Fibroblast of lung (primary cell): ENCODE data around the gene EXOC3L2. TPM values are rescaled to one million over a fixed set of nuclear protein-coding genes. Genes with fewer than 3 reads are reported as not detected.

ENCODE experiments used
- DNase-seq, 2 donors: peaks; one replicate each; pipeline versions ENCODE4 v3.0.0 to v3.0.0-alpha.2; 2010; ENCODE audit warnings: low read depth in 2 of 2
- H2AFZ ChIP-seq: 2 replicates; pipeline ENCODE4 v1.5.1; 2012; ENCODE audit warnings: low read length, control low read depth, inconsistent platforms
- H3K27ac ChIP-seq: 2 replicates; pipeline ENCODE4 v1.5.1; 2011; ENCODE audit warnings: low read length, control low read depth; ENCODE audit not compliant: insufficient read depth
- H3K27me3 ChIP-seq: 2 replicates; pipeline ENCODE4 v1.5.1; 2011; ENCODE audit warnings: mild to moderate bottlenecking, low read length; ENCODE audit not compliant: control insufficient read depth, insufficient read depth
- H3K36me3 ChIP-seq: 2 replicates; pipeline ENCODE4 v1.5.1; 2011; ENCODE audit warnings: low read length; ENCODE audit not compliant: control insufficient read depth, insufficient read depth
- H3K4me1 ChIP-seq: 2 replicates; pipeline ENCODE4 v1.5.1; 2011; ENCODE audit warnings: low read length; ENCODE audit not compliant: control insufficient read depth, insufficient read depth; ENCODE audit errors: extremely low read depth
- H3K4me2 ChIP-seq: 2 replicates; pipeline ENCODE4 v1.5.1; 2011; ENCODE audit warnings: low read length, control low read depth; ENCODE audit not compliant: insufficient read depth; ENCODE audit errors: extremely low read depth
- H3K4me3 ChIP-seq, 4 experiments: fragments of 200-600 bp in 1 of 4; sonication (generic) in 1 of 4; replicated peaks in 1 of 4; 2 replicates each; pipeline ENCODE4 v1.5.1; 2011 to 2016; ENCODE audit warnings: low read length in 4 of 4, low read depth in 3 of 4, mild to moderate bottlenecking in 3 of 4, control low read depth in 2 of 4, inconsistent platforms in 1 of 4, mixed read lengths in 1 of 4; ENCODE audit not compliant: insufficient read depth in 1 of 4; ENCODE audit errors: control extremely low read depth in 1 of 4
- H3K79me2 ChIP-seq: 2 replicates; pipeline ENCODE4 v1.5.1; 2012; ENCODE audit warnings: mild to moderate bottlenecking, low read length, inconsistent platforms; ENCODE audit not compliant: control insufficient read depth, insufficient read depth
- H3K9ac ChIP-seq: 2 replicates; pipeline ENCODE4 v1.5.1; 2011; ENCODE audit warnings: mild to moderate bottlenecking, low read length, control low read depth; ENCODE audit not compliant: insufficient read depth
- H3K9me3 ChIP-seq: 2 replicates; pipeline ENCODE4 v1.5.1; 2012; ENCODE audit warnings: low read depth, low read length; ENCODE audit not compliant: control insufficient read depth, insufficient read depth
- H4K20me1 ChIP-seq: 2 replicates; pipeline ENCODE4 v1.5.1; 2011; ENCODE audit warnings: low read length; ENCODE audit not compliant: control insufficient read depth, insufficient read depth; ENCODE audit errors: extremely low read depth
- EZH2 ChIP-seq: IDR thresholded peaks from 2 replicates; pipeline ENCODE4 v1.5.1; 2012; ENCODE audit warnings: low read length, control low read depth, mild to moderate bottlenecking; ENCODE audit errors: missing control alignments
- polyA plus RNA-seq, 2 donors: library from polyadenylated mRNA; depleted of rRNA in 1 of 2; stranded (reverse) in 1 of 2; unstranded in 1 of 2; fragments of >200 nt; gene quantifications; 2 replicates each; pipeline ENCODE4 v1.2.1, GENCODE V29; 2011 to 2012; ENCODE audit warnings: missing spikeins in 1 of 2
- total RNA-seq: library from RNA; depleted of rRNA; stranded (reverse); fragments of >200 nt; gene quantifications from 2 replicates; pipeline ENCODE4 v1.2.1, GENCODE V29; 2014
- TF ChIP-seq, protein P1 (sequence below), 2 donors: IDR thresholded peaks in 1 of 2; conservative IDR thresholded peaks in 1 of 2; 1 replicate in 1 of 2; 2 replicates in 1 of 2; pipeline ENCODE4 v1.5.1; 2011 to 2012; ENCODE audit warnings: low read length in 2 of 2, control low read depth in 1 of 2, inconsistent platforms in 1 of 2, low read depth in 1 of 2, mild to moderate bottlenecking in 1 of 2

The EXOC3L2 gene
- total and polyA plus RNA-seq, 2 donors (not counting 1 experiment from before 2014, with no cell fraction given) = not detected

- Histone ChIP-seq H3K4me1 (no peaks in the 10 kb centered on the region), H3K4me2 (no peak overlapping the region), H3K79me2 (no peaks in the 10 kb centered on the region), H3K9me3 (no peaks in the 10 kb centered on the region), H2AFZ (no peak overlapping the region), H3K4me3 (no peak overlapping the region), H3K27me3 (no peaks in the 10 kb centered on the region), H3K9ac (no peak overlapping the region), H3K36me3 (no peaks in the 10 kb centered on the region), H4K20me1 (no peaks in the 10 kb centered on the region), H3K27ac (no peak overlapping the region)
- no peak for DNase-seq
- TF ChIP-seq EZH2 = no peak
- TF ChIP-seq, protein P1, sequence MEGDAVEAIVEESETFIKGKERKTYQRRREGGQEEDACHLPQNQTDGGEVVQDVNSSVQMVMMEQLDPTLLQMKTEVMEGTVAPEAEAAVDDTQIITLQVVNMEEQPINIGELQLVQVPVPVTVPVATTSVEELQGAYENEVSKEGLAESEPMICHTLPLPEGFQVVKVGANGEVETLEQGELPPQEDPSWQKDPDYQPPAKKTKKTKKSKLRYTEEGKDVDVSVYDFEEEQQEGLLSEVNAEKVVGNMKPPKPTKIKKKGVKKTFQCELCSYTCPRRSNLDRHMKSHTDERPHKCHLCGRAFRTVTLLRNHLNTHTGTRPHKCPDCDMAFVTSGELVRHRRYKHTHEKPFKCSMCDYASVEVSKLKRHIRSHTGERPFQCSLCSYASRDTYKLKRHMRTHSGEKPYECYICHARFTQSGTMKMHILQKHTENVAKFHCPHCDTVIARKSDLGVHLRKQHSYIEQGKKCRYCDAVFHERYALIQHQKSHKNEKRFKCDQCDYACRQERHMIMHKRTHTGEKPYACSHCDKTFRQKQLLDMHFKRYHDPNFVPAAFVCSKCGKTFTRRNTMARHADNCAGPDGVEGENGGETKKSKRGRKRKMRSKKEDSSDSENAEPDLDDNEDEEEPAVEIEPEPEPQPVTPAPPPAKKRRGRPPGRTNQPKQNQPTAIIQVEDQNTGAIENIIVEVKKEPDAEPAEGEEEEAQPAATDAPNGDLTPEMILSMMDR (conservative IDR thresholded peaks at IDR 0.05 in 1 of 2, IDR thresholded peaks at IDR 0.05 in 1 of 2; ENCODE audit: low read depth in 1 of 2, low read length in 2 of 2) = no peak
These were observed 55.2 kb downstream of the EXOC3L2 start for GRCh38 chr19:45189971-45190370.

DNA sequence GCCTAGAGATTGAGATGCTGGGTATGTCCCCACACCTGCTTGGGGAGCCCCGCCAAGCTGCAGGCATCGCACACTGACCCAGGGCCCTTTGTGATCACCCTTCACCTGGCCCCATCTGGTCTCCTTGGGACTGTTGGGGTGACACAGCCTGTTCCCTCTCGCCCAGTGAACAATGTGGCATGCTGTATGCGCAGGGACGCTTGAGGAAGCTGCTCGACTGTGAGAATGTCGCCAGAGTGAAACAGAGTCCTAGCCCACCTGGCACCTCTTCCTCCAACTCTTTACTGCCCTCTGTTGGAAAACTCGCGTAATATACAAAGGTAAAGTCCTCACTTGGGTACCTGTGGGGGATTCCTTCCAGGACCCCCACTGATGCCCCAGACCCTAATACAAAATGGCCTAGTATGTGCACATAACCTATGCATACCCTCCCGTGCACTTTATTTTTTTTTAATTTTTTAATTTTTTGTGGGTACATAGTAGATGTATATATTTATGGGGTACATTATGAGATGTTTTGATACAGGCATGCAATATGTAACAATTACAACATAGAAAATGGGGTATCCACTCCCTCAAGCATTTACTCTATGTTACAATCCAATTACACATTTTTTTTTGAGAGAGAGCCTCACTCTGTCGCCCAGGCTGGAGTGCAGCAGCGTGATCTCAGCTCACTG lies 57.6 kb downstream of the EXOC3L2 start:
- Histone ChIP-seq H3K36me3 (no peaks in the 10 kb centered on the region), H3K27ac (no peak overlapping the region), H4K20me1 (no peaks in the 10 kb centered on the region), H3K4me1 (no peaks in the 10 kb centered on the region), H3K9me3 (no peaks in the 10 kb centered on the region), H3K79me2 (no peaks in the 10 kb centered on the region), H3K4me2 (no peak overlapping the region), H3K9ac (no peak overlapping the region), H3K27me3 (no peaks in the 10 kb centered on the region), H2AFZ (no peak overlapping the region), H3K4me3 (no peak overlapping the region)
- DNase-seq = no peak
- TF ChIP-seq, protein P1 (conservative IDR thresholded peaks at IDR 0.05 in 1 of 2, IDR thresholded peaks at IDR 0.05 in 1 of 2; ENCODE audit: low read depth in 1 of 2, low read length in 2 of 2) = peak; percentile 22 to 44
- no peak for TF ChIP-seq EZH2

DNA sequence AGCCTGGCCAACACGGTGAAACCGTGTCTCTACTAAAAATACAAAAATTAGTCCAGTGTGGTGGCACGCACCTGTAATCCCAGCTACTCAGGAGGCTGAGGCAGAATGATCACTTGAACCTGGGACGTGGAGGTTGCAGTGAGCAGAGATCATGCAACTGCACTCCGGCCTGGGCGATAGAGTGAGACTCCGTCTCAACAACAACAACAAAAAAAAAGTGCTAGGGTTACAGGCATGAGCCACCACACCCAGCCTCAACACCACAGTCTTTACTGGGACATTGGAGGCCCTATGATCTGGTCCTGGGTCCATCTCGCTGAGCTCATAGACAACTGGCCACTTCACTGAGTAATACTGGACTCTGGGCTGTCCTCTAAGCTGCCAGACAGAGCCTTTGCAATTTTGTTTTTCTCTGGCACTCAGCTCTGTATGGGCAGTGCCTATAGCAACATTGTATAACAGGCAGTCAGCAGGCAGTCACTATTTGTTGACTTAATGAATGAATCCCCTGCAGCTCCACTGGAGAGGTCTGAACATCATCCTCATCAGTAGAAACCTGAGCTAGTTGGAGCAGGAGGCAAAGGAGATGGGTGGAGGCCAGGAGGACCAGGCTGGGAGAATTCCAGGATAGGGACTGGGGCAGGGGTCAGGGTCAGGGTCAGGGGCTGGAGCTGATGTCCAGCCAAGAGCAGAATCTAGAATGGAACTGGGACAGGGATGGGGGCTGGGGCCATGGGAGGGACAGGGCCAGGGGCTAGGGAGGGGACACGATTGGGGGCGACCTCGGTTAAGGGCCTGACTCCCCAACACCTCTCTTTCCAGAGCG lies 58.5 kb downstream of the EXOC3L2 start:
- Histone ChIP-seq H3K9me3 (no peaks in the 10 kb centered on the region), H3K36me3 (no peaks in the 10 kb centered on the region), H3K4me1 (no peaks in the 10 kb centered on the region), H2AFZ (no peak overlapping the region), H3K27me3 (no peaks in the 10 kb centered on the region), H3K4me3 (no peak overlapping the region), H3K9ac (no peak overlapping the region), H3K4me2 (no peak overlapping the region), H3K79me2 (no peaks in the 10 kb centered on the region), H3K27ac (no peak overlapping the region), H4K20me1 (no peaks in the 10 kb centered on the region)
- TF ChIP-seq, protein P1 (conservative IDR thresholded peaks at IDR 0.05 in 1 of 2, IDR thresholded peaks at IDR 0.05 in 1 of 2; ENCODE audit: low read depth in 1 of 2, low read length in 2 of 2) = no peak
- no peak for TF ChIP-seq EZH2
- DNase-seq = no peak
